ENCODE measurements around the gene CABP7. TPM values are rescaled to one million over a fixed set of nuclear protein-coding genes. Genes with fewer than 3 reads are reported as not detected.

CABP7 gene
- polyA plus RNA-seq (2013, experiment 1 of 2) = not detected
- polyA plus RNA-seq (2013, experiment 2 of 2) = not detected

DNA sequence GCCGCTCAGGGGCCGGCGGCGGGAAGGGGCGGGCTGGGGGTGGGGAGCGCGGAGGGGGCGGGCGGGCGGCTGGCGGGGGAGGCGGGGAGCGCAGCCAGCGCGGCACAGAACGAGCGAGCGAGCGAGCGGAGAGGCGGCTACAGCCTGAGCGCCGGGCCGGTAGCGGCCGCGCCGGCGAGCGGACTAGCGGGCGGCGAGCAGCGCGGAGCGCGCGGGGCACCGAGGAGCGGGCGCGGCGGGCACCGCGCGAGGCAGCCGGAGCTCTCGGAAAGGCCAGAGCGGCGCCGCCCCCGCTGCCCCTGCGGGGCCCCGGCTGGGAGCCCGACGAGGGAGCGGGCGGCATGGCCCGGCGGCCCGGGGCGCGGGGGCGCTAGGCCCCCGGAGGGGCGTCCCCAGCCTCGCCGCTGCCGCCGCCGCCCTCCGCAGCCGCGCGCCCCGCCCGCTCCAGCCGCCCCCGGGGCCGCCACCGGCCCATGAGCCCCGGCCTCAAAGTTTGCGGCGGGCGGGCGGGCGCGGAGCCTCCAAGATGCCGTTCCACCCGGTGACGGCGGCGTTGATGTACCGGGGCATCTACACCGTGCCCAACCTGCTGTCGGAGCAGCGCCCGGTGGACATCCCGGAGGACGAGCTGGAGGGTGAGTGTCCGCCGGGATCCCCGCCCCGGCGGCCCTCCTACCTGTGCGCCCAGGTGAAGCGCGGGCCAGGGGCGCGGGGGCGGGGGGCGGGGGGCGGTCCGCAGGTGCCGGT, at the start of gene CABP7:
TSS of gene CABP7 (plus strand) at position 105 of the 747 bp plus-strand sequence. CDS start at position 527, 422 bp downstream.
- no peak within 1 kb of the TSS for H2AK5ac ChIP-seq (ENCODE audit: low read length, severe bottlenecking)

DNA sequence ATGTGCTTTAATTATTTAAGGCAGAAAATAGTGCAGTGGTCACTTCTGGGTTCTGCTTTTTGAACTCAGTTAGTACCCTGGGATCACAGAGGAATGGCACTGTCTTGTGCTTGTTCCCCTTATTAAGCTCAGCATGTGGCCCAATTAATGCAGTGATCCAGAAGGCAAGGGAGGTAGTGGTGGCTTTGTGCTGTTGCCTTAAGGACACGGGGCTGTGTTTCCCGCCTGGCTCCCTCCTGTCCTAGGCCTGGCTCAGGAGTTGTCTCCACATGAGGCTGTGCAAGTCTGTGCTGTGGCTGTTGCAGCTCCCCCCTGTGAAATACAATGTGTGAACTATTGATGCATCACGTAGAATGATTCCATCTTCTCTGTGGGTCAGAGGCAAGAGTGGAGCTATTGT, 49.2 kb upstream of the CABP7 start:
- Histone ChIP-seq H2BK120ac (ENCODE audit: low read depth, low read length) (no peak overlapping the region), H3K4me3 (ENCODE audit: insufficient read depth in 1 of 2, low read depth in 1 of 2, low read length in 2 of 2) (no peak overlapping the region), H3K23ac (ENCODE audit: low read length in 2 of 2) (no peak overlapping the region), H3K79me1 (replicated peaks; ENCODE audit: low read length, poor library complexity, severe bottlenecking) (peaks cover 43% of the 10 kb centered on the region), H3K4ac (ENCODE audit: low read depth in 1 of 2, low read length in 2 of 2) (no peak overlapping the region), H4K91ac (ENCODE audit: low read length) (no peak overlapping the region), H3K9me3 (ENCODE audit: control insufficient read depth, low read length) (no peaks in the 10 kb centered on the region), H2AK5ac (ENCODE audit: low read length, severe bottlenecking) (no peak overlapping the region), H2BK15ac (ENCODE audit: low read depth, poor library complexity, severe bottlenecking) (no peak overlapping the region), H2BK12ac (ENCODE audit: low read length in 2 of 2) (no peak overlapping the region), H3K4me2 (ENCODE audit: low read length, poor library complexity, severe bottlenecking) (no peak overlapping the region), H3K4me1 (ENCODE audit: control insufficient read depth, insufficient read depth, low read depth, low read length) (peaks cover 9% of the 10 kb centered on the region), H3K36me3 (ENCODE audit: control insufficient read depth in 1 of 2, insufficient read depth in 2 of 2, low read depth in 1 of 2, low read length in 2 of 2) (peaks cover 71 to 82% of the 10 kb centered on the region in 2 experiments), H2AFZ (ENCODE audit: low read depth, low read length) (no peak overlapping the region), H3K27me3 (ENCODE audit: control insufficient read depth in 1 of 2, insufficient read depth in 1 of 2, low read length in 2 of 2) (no peaks in the 10 kb centered on the region), H4K8ac (ENCODE audit: low read length) (no peak overlapping the region), H3K9ac (ENCODE audit: low read length) (no peak overlapping the region), H3K27ac (ENCODE audit: low read length, poor library complexity, severe bottlenecking) (no peak overlapping the region), H3K14ac (ENCODE audit: low read length in 2 of 2) (no peak overlapping the region), H2BK5ac (ENCODE audit: low read depth, low read length, poor library complexity, severe bottlenecking) (no peak overlapping the region), H3K18ac (ENCODE audit: low read depth in 1 of 2, low read length in 2 of 2) (no peak overlapping the region)
- 92% methylated on average over 3 of the region's 3 CpGs for WGBS
- no peak for DNase-seq

More for the DNA sequence above, at the start of gene CABP7:
- no peak within 1 kb of the TSS for H2BK5ac ChIP-seq (ENCODE audit: low read depth, low read length, poor library complexity, severe bottlenecking)
- H2BK120ac ChIP-seq (ENCODE audit: low read depth, low read length) = no peak within 1 kb of the TSS
- H3K79me1 ChIP-seq (replicated peaks; ENCODE audit: low read length, poor library complexity, severe bottlenecking) = no peaks in the 10 kb centered on the region
- H3K4me1 ChIP-seq (ENCODE audit: control insufficient read depth, insufficient read depth, low read depth, low read length) = peaks cover 18% of the 10 kb centered on the region
- no peaks in the 10 kb centered on the region for H3K36me3 ChIP-seq (ENCODE audit: control insufficient read depth in 1 of 2, insufficient read depth in 2 of 2, low read depth in 1 of 2, low read length in 2 of 2)
- peak within 1 kb of the TSS; percentile 59 for H3K4me2 ChIP-seq (ENCODE audit: low read length, poor library complexity, severe bottlenecking)
- peak within 1 kb of the TSS in 1 of 2 experiments; percentile 72 for H3K23ac ChIP-seq (ENCODE audit: low read length in 2 of 2)
- H4K8ac ChIP-seq (ENCODE audit: low read length) = no peak within 1 kb of the TSS
- no peak for DNase-seq
- no peak within 1 kb of the TSS for H3K27ac ChIP-seq (ENCODE audit: low read length, poor library complexity, severe bottlenecking)
- 3% methylated on average over 23 of the region's 115 CpGs for WGBS
- H3K27me3 ChIP-seq (ENCODE audit: control insufficient read depth in 1 of 2, insufficient read depth in 1 of 2, low read length in 2 of 2) = peaks cover 71 to 92% of the 10 kb centered on the region in 2 experiments
- H3K9me3 ChIP-seq (ENCODE audit: control insufficient read depth, low read length) = no peaks in the 10 kb centered on the region
- H3K4me3 ChIP-seq (ENCODE audit: insufficient read depth in 1 of 2, low read depth in 1 of 2, low read length in 2 of 2) = peak within 1 kb of the TSS in 1 of 2 experiments; percentile 15
- no peak within 1 kb of the TSS for H2BK12ac ChIP-seq (ENCODE audit: low read length in 2 of 2)
- H4K91ac ChIP-seq (ENCODE audit: low read length) = no peak within 1 kb of the TSS
- H3K14ac ChIP-seq (ENCODE audit: low read length in 2 of 2) = no peak within 1 kb of the TSS
- H2BK15ac ChIP-seq (ENCODE audit: low read depth, poor library complexity, severe bottlenecking) = no peak within 1 kb of the TSS
- H3K4ac ChIP-seq (ENCODE audit: low read depth in 1 of 2, low read length in 2 of 2) = no peak within 1 kb of the TSS
- no peak within 1 kb of the TSS for H2AFZ ChIP-seq (ENCODE audit: low read depth, low read length)
- H3K18ac ChIP-seq (ENCODE audit: low read depth in 1 of 2, low read length in 2 of 2) = no peak within 1 kb of the TSS
- no peak within 1 kb of the TSS for H3K9ac ChIP-seq (ENCODE audit: low read length)

DNA sequence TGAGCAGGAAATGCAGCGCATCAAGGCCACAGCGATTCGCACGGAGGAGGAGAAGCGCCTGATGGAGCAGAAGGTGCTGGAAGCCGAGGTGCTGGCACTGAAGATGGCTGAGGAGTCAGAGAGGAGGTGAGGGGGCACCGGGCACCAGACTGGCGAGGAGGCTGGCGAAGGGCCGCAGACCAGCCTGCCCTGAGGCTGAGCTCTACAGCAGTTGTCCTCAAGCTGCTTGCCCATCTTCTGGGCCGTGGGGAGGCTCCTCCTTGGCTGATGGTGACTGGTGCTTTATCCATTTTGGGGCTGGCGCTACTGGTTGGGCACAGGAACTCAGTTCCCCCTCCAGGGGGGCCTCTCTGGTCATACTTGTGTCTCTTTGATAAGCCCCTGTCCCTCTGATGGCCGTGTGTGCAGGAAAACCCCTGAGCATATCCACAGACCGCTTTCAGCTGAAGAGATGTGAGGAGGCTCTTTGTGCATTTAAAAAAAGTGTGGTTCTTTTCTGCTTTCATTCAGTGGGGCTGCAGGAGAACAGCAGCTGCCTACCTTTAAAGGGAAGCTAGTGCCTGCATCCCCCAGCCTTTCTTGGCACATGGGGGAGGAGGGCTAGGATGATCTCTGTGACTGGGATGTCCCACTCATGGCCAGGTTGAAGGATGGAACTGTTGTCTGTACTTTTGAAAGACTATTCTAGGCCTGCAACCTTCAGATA, 46.3 kb upstream of the CABP7 start:
- Histone ChIP-seq H3K9me3 (ENCODE audit: control insufficient read depth, low read length) (no peaks in the 10 kb centered on the region), H3K14ac (ENCODE audit: low read length in 2 of 2) (no peak overlapping the region), H3K23ac (ENCODE audit: low read length in 2 of 2) (no peak overlapping the region), H3K9ac (ENCODE audit: low read length) (no peak overlapping the region), H3K36me3 (ENCODE audit: control insufficient read depth in 1 of 2, insufficient read depth in 2 of 2, low read depth in 1 of 2, low read length in 2 of 2) (peaks cover 83 to 89% of the 10 kb centered on the region in 2 experiments), H2AK5ac (ENCODE audit: low read length, severe bottlenecking) (no peak overlapping the region), H2BK5ac (ENCODE audit: low read depth, low read length, poor library complexity, severe bottlenecking) (no peak overlapping the region), H3K27me3 (ENCODE audit: control insufficient read depth in 1 of 2, insufficient read depth in 1 of 2, low read length in 2 of 2) (no peaks in the 10 kb centered on the region), H2BK120ac (ENCODE audit: low read depth, low read length) (no peak overlapping the region), H2AFZ (ENCODE audit: low read depth, low read length) (no peak overlapping the region), H3K27ac (ENCODE audit: low read length, poor library complexity, severe bottlenecking) (no peak overlapping the region), H3K4ac (ENCODE audit: low read depth in 1 of 2, low read length in 2 of 2) (no peak overlapping the region), H3K4me3 (ENCODE audit: insufficient read depth in 1 of 2, low read depth in 1 of 2, low read length in 2 of 2) (no peak overlapping the region), H3K79me1 (replicated peaks; ENCODE audit: low read length, poor library complexity, severe bottlenecking) (peaks cover 45% of the 10 kb centered on the region), H4K8ac (ENCODE audit: low read length) (no peak overlapping the region), H3K4me1 (ENCODE audit: control insufficient read depth, insufficient read depth, low read depth, low read length) (peaks cover 9% of the 10 kb centered on the region), H4K91ac (ENCODE audit: low read length) (no peak overlapping the region), H2BK15ac (ENCODE audit: low read depth, poor library complexity, severe bottlenecking) (no peak overlapping the region), H3K4me2 (ENCODE audit: low read length, poor library complexity, severe bottlenecking) (no peak overlapping the region), H2BK12ac (ENCODE audit: low read length in 2 of 2) (no peak overlapping the region), H3K18ac (ENCODE audit: low read depth in 1 of 2, low read length in 2 of 2) (no peak overlapping the region)
- WGBS = 96% methylated on average over 14 of the region's 14 CpGs
- no peak for DNase-seq

DNA sequence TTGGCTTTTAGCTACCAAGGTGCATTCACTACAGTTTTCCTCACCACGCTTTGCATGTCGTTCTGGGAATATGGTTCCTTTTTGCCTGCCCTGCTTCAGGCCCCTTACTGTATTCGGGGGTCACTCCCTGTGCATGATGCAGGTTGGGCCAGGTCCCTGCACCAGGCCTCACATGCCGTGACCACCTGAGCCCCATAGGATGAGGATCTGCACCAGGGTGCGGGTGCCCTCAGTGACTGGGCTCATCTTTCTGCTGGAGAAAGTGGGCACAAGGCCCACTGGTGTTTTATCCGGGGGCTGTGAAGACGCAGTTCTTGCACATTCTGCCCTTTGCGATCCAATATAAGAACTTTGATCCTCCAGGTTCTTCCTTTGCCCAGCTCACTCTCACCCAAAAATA, 45.7 kb upstream of the CABP7 start:
- Histone ChIP-seq H3K4me1 (ENCODE audit: control insufficient read depth, insufficient read depth, low read depth, low read length) (peaks cover 9% of the 10 kb centered on the region), H3K4me2 (ENCODE audit: low read length, poor library complexity, severe bottlenecking) (no peak overlapping the region), H3K18ac (ENCODE audit: low read depth in 1 of 2, low read length in 2 of 2) (no peak overlapping the region), H2BK5ac (ENCODE audit: low read depth, low read length, poor library complexity, severe bottlenecking) (no peak overlapping the region), H3K27ac (ENCODE audit: low read length, poor library complexity, severe bottlenecking) (no peak overlapping the region), H3K9me3 (ENCODE audit: control insufficient read depth, low read length) (no peaks in the 10 kb centered on the region), H3K4ac (ENCODE audit: low read depth in 1 of 2, low read length in 2 of 2) (no peak overlapping the region), H2AK5ac (ENCODE audit: low read length, severe bottlenecking) (no peak overlapping the region), H3K36me3 (ENCODE audit: control insufficient read depth in 1 of 2, insufficient read depth in 2 of 2, low read depth in 1 of 2, low read length in 2 of 2) (peaks cover 83 to 89% of the 10 kb centered on the region in 2 experiments), H3K9ac (ENCODE audit: low read length) (no peak overlapping the region), H3K23ac (ENCODE audit: low read length in 2 of 2) (no peak overlapping the region), H2BK120ac (ENCODE audit: low read depth, low read length) (no peak overlapping the region), H3K14ac (ENCODE audit: low read length in 2 of 2) (no peak overlapping the region), H2BK15ac (ENCODE audit: low read depth, poor library complexity, severe bottlenecking) (no peak overlapping the region), H3K79me1 (replicated peaks; ENCODE audit: low read length, poor library complexity, severe bottlenecking) (peaks cover 45% of the 10 kb centered on the region), H4K8ac (ENCODE audit: low read length) (no peak overlapping the region), H3K27me3 (ENCODE audit: control insufficient read depth in 1 of 2, insufficient read depth in 1 of 2, low read length in 2 of 2) (no peaks in the 10 kb centered on the region), H2BK12ac (ENCODE audit: low read length in 2 of 2) (no peak overlapping the region), H3K4me3 (ENCODE audit: insufficient read depth in 1 of 2, low read depth in 1 of 2, low read length in 2 of 2) (no peak overlapping the region), H2AFZ (ENCODE audit: low read depth, low read length) (no peak overlapping the region), H4K91ac (ENCODE audit: low read length) (no peak overlapping the region)
- no peak for DNase-seq
- WGBS = 98% methylated on average over 8 of the region's 8 CpGs

All from mesenchymal stem cell (in vitro differentiated cells and primary cell).